Activated CD4-positive, alpha-beta T cell treated with anti-CD3 and anti-CD28 coated beads, Interleukin-2, amount 10 ng/mL, durations not matched to agents 24 days and 14 days (primary cell): Measurements from ENCODE around the gene SCARB1. TPM values are rescaled to one million over a fixed set of nuclear protein-coding genes. Genes with fewer than 3 reads are reported as not detected.

Experiments
- DNase-seq: peaks from one replicate; pipeline ENCODE4 v3.0.0; 2022
- H3K27ac Mint-ChIP-seq: one replicate; pipeline ENCODE4 v1.8.0; 2022; ENCODE audit warnings: mild to moderate bottlenecking, mixed read lengths
- H3K27me3 Mint-ChIP-seq: one replicate; pipeline ENCODE4 v1.8.0; 2022; ENCODE audit warnings: mixed read lengths
- H3K36me3 Mint-ChIP-seq: one replicate; pipeline ENCODE4 v1.8.0; 2022; ENCODE audit warnings: low read depth, mild to moderate bottlenecking, mixed read lengths
- H3K4me1 Mint-ChIP-seq: one replicate; pipeline ENCODE4 v1.8.0; 2021; ENCODE audit warnings: mixed read lengths
- H3K4me3 Mint-ChIP-seq: one replicate; pipeline ENCODE4 v1.8.0; 2022; ENCODE audit warnings: mild to moderate bottlenecking, moderate library complexity, mixed read lengths
- H3K9me3 Mint-ChIP-seq: one replicate; pipeline ENCODE4 v1.8.0; 2021; ENCODE audit warnings: mixed read lengths
- intact Hi-C: fragments of 100-400 bp; cut with micrococcal nuclease; formaldehyde crosslinking; loops from one replicate; pipeline ENCODE4 v1.15.1; 2023
- total RNA-seq: library from RNA; stranded (reverse); gene quantifications from 2 replicates; pipeline ENCODE4 v1.2.3, GENCODE V29; 2022

The SCARB1 gene
- total RNA-seq, 1 donor from 2014 or later, result 25.6 TPM

- intact Hi-C loops, result no loop called here
These were observed 43.5 kb downstream of the SCARB1 start for GRCh38 chr12:124820199-124820598.

GRCh38 chr12:124819525-124819924 is 44.1 kb downstream of the SCARB1 start:
- Mint-ChIP-seq H3K4me1 (no peaks in the 10 kb centered on the region), H3K27ac (no peak overlapping the region), H3K9me3 (no peaks in the 10 kb centered on the region), H3K4me3 (no peak overlapping the region), H3K36me3 (no peaks in the 10 kb centered on the region), H3K27me3 (no peaks in the 10 kb centered on the region)
- DNase-seq, result no peak
- intact Hi-C loops, result no loop called here

More at GRCh38 chr12:124820199-124820598, 43.5 kb downstream of the SCARB1 start:
- H3K4me3 Mint-ChIP-seq, result no peak overlapping the region
- DNase-seq, result no peak
- no peaks in the 10 kb centered on the region for H3K9me3 Mint-ChIP-seq
- no peak overlapping the region for H3K27ac Mint-ChIP-seq
- H3K27me3 Mint-ChIP-seq, result no peaks in the 10 kb centered on the region
- no peaks in the 10 kb centered on the region for H3K4me1 Mint-ChIP-seq
- H3K36me3 Mint-ChIP-seq, result no peaks in the 10 kb centered on the region

- Mint-ChIP-seq H3K4me3 (no peak overlapping the region), H3K9me3 (no peaks in the 10 kb centered on the region), H3K4me1 (no peaks in the 10 kb centered on the region), H3K27me3 (no peaks in the 10 kb centered on the region), H3K36me3 (no peaks in the 10 kb centered on the region), H3K27ac (no peak overlapping the region)
- intact Hi-C loops, result no loop called here
- no peak for DNase-seq
These were observed 44.6 kb downstream of the SCARB1 start for GRCh38 chr12:124819080-124819479.

DNA sequence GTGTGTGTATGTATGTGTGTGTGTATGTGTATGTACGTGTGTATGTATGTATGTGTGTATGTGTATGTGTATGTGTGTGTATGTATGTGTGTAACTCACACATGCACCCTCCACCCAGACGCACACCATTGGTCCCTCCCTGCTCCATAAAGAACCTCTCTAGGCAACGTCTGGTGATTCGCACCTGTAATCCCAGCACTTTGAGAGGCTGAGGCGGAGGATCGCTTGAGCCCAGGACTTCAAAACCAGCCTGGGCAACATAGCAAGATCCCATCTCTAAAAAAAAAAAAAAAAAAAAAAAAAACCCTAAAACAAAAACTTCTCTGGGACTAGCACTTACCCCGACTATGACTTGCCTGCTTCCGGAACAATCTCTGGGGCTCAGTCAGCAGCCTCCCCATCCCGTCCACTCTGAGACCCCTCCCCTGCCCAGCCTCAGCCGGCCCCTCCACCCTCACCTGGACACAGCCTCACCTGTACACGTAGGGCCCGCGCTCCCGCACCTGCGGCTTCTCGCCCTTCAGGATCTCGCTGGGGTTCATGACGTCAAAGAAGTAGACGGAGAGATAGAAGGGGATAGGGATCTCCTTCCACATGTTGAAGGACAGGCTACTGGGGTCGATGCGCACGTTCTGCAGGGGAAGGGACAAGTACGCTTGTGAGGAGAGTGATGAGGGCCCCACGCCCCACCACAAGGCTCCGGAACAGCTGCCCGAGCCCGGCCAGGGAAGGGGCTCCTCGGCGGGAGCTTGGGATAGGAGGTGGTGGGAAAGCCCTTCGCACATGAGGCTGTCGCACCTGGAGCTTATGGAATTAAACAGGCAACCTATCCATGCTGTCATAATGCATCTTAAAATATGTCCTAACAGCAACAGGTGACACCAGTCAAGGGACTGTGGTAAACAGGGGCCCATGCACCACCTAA is 46.3 kb downstream of the SCARB1 start:
- Mint-ChIP-seq H3K36me3 (peaks cover 7% of the 10 kb centered on the region), H3K4me1 (no peaks in the 10 kb centered on the region), H3K4me3 (no peak overlapping the region), H3K27me3 (no peaks in the 10 kb centered on the region), H3K9me3 (no peaks in the 10 kb centered on the region), H3K27ac (no peak overlapping the region)
- DNase-seq, result no peak
- intact Hi-C loops, result no loop called here

GRCh38 chr12:124816295-124816854 is 47.3 kb downstream of the SCARB1 start:
- peaks cover 7% of the 10 kb centered on the region for H3K36me3 Mint-ChIP-seq
- DNase-seq, result no peak
- no peaks in the 10 kb centered on the region for H3K4me1 Mint-ChIP-seq
- H3K9me3 Mint-ChIP-seq, result no peaks in the 10 kb centered on the region
- no peaks in the 10 kb centered on the region for H3K27me3 Mint-ChIP-seq
- intact Hi-C loops, result no loop called here
- H3K27ac Mint-ChIP-seq, result no peak overlapping the region
- no peak overlapping the region for H3K4me3 Mint-ChIP-seq

- H3K36me3 Mint-ChIP-seq, result peaks cover 7% of the 10 kb centered on the region
- intact Hi-C loops, result no loop called here
These were observed 48.7 kb downstream of the SCARB1 start for GRCh38 chr12:124814741-124815613.

GRCh38 chr12:124813782-124814181 is 49.9 kb downstream of the SCARB1 start:
- intact Hi-C loops, result no loop called here
- no peak overlapping the region for H3K4me3 Mint-ChIP-seq
- H3K36me3 Mint-ChIP-seq, result peaks cover 7% of the 10 kb centered on the region
- no peak overlapping the region for H3K27ac Mint-ChIP-seq
- H3K4me1 Mint-ChIP-seq, result no peaks in the 10 kb centered on the region
- DNase-seq, result no peak
- no peaks in the 10 kb centered on the region for H3K27me3 Mint-ChIP-seq
- H3K9me3 Mint-ChIP-seq, result no peaks in the 10 kb centered on the region

More at GRCh38 chr12:124814741-124815613, 48.7 kb downstream of the SCARB1 start:
- Mint-ChIP-seq H3K4me3 (no peak overlapping the region), H3K27me3 (no peaks in the 10 kb centered on the region), H3K27ac (no peak overlapping the region), H3K4me1 (no peaks in the 10 kb centered on the region), H3K9me3 (no peaks in the 10 kb centered on the region)
- no peak for DNase-seq

DNA sequence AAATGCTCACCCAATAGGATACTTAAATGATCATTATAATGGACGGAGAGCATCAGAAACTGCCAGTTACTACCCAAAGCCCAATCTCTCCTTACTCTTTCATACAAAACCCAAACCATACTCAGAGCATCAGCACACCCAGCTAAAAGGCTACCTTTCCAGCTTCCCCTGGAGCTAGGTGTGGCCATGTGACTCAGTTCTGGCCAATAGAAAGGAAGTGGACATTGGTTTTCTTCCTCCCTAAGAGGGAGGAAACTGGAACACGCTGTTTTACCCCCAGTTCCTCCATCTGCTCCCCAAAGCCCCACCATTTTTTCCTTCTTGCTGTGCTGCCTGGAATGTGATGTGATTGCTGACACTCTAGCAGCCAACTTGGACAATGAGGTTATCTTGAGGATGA is 50.7 kb downstream of the SCARB1 start:
- Mint-ChIP-seq H3K4me1 (no peaks in the 10 kb centered on the region), H3K27ac (no peak overlapping the region), H3K27me3 (no peaks in the 10 kb centered on the region), H3K9me3 (no peaks in the 10 kb centered on the region), H3K36me3 (peaks cover 7% of the 10 kb centered on the region), H3K4me3 (no peak overlapping the region)
- intact Hi-C loops, result no loop called here
- no peak for DNase-seq

DNA sequence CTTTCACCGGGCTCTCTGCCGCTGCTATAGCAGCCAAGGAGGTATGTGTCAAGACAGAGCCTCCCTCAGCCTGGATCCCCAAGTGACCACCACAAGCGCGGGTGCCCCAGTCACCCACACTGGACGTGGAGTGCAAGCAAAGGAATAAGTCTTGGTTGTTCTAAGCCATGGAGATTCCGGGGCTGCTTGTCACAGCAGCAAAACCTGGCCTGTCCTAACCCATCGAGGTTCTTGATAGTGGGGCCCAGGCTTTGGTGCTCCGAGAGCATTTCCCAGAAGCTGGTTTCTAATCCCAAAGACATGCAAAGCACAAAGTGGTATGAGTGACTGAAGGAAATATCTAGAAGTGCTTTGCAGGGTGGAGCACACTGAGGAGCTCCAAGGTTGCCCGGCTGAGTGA is 51.3 kb downstream of the SCARB1 start:
- DNase-seq, result no peak
- H3K27ac Mint-ChIP-seq, result no peak overlapping the region
- H3K4me3 Mint-ChIP-seq, result no peak overlapping the region
- no peaks in the 10 kb centered on the region for H3K27me3 Mint-ChIP-seq
- peaks cover 7% of the 10 kb centered on the region for H3K36me3 Mint-ChIP-seq
- no peaks in the 10 kb centered on the region for H3K9me3 Mint-ChIP-seq
- H3K4me1 Mint-ChIP-seq, result no peaks in the 10 kb centered on the region
- intact Hi-C loops, result no loop called here

DNA sequence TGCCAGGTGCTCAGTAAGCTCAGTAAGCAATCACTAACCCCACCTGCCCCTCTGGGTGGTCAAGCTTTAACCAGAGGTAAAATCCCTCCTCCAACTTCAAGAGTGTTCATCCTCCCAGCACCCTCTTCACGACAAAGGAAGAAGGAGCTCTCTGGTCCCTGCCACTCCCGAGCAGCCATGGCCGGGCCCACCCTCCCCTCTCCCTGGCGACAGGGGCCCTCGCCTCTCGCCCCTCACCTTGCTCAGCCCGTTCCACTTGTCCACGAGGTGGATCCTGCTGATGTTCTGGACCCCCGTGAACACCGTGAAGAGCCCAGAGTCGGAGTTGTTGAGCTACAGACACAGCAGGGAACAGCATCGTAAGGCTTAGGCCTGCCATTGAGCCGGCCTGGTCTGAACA is 52.0 kb downstream of the SCARB1 start:
- H3K9me3 Mint-ChIP-seq, result no peaks in the 10 kb centered on the region
- no peak overlapping the region for H3K4me3 Mint-ChIP-seq
- no peaks in the 10 kb centered on the region for H3K27me3 Mint-ChIP-seq
- H3K36me3 Mint-ChIP-seq, result peaks cover 7% of the 10 kb centered on the region
- H3K4me1 Mint-ChIP-seq, result no peaks in the 10 kb centered on the region
- no peak for DNase-seq
- H3K27ac Mint-ChIP-seq, result no peak overlapping the region
- intact Hi-C loops, result no loop called here

DNA sequence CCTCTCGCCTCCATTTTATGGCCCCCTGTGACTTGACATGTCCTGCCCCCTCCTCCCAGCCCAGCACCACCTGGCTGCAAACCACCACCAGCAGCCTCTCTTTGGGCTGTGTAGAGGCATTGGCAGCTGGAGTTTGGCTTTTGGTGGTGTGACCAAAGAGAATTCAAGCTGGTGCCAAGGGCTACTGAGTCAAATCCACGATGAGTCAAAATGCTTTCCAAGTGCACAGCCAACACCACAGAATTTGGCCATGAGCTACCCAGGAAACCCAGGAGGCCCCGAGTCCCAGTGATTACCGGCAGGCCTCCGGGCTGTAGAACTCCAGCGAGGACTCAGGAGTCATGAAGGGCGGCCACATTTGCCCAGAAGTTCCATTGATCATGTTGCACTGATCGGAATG is 53.8 kb downstream of the SCARB1 start:
- Mint-ChIP-seq H3K36me3 (peaks cover 7% of the 10 kb centered on the region), H3K4me3 (no peak overlapping the region), H3K4me1 (no peaks in the 10 kb centered on the region), H3K9me3 (no peaks in the 10 kb centered on the region), H3K27me3 (no peaks in the 10 kb centered on the region), H3K27ac (no peak overlapping the region)
- DNase-seq, result no peak
- intact Hi-C loops, result no loop called here

DNA sequence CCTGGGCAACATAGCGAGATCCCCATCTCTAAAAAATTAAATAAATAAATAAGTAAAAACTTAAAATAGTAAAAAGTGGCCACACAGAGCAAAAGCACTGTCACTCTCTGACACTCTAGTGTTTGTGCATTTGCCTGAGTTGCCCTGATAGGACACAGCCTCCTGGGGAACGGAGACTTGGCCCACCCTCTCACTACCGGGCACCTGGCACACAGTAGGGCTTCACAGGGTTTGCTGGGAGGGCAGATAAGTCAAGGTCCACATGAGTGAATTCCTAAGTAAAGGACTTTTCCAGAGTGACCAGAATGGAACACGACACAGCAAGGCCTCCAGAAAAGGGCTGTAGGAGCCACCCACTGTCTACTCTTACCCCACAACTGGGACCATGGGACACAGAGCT is 54.3 kb downstream of the SCARB1 start:
- no peaks in the 10 kb centered on the region for H3K4me1 Mint-ChIP-seq
- peaks cover 7% of the 10 kb centered on the region for H3K36me3 Mint-ChIP-seq
- no peaks in the 10 kb centered on the region for H3K9me3 Mint-ChIP-seq
- H3K4me3 Mint-ChIP-seq, result no peak overlapping the region
- H3K27ac Mint-ChIP-seq, result no peak overlapping the region
- DNase-seq, result no peak
- H3K27me3 Mint-ChIP-seq, result no peaks in the 10 kb centered on the region
- intact Hi-C loops, result no loop called here

DNA sequence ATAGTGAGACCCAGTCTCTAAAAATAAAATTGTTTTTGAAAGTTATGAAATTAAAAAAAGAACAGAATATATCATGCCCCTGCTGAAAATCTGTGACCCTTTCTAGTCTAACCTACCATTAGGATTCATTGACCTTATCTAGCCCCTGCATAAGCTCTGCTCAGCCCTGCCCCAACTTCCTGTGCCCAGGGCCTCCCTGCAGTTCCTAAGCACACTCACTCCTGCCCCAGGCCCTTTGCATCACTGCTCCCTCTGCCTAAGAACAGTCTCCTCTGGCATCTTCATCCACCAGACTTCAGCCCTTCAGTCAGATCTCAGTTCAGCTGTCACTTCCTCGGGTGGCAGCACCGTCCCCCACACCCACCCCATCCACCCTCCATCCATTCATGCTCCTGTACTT is 55.4 kb downstream of the SCARB1 start:
- Mint-ChIP-seq H3K9me3 (no peaks in the 10 kb centered on the region), H3K4me3 (no peak overlapping the region), H3K36me3 (peaks cover 2% of the 10 kb centered on the region), H3K4me1 (no peaks in the 10 kb centered on the region), H3K27ac (no peak overlapping the region), H3K27me3 (no peaks in the 10 kb centered on the region)
- DNase-seq, result no peak
- intact Hi-C loops, result no loop called here
